GM13977 (cell line): Measurements from ENCODE around the gene SYTL3.

ENCODE experiments used
- DNase-seq: peaks from one replicate; pipeline ENCODE4 v3.0.0; 2012; ENCODE audit warnings: low spot score
- CTCF ChIP-seq: IDR thresholded peaks from 2 replicates; pipeline ENCODE4 v1.5.1; 2012; ENCODE audit warnings: mild to moderate bottlenecking, control low read depth; ENCODE audit not compliant: insufficient read depth; ENCODE audit errors: extremely low read depth, missing control alignments
- in situ Hi-C: fragments of 300-500 bp; cut with MboI; formaldehyde crosslinking; loops from one replicate; pipeline ENCODE4 v1.12.0; 2022; ENCODE audit warnings: low sequenced_read_pairs, low pct_unique_long_range_greater_than_20kb, mixed read lengths, inconsistent platforms; ENCODE audit not compliant: unreplicated experiment

SYTL3 gene

GRCh38 chr6:158780246-158780884 lies 130.5 kb downstream of the SYTL3 start:
- in situ Hi-C loops = no loop called here
- TF ChIP-seq CTCF = no peak
- DNase-seq = no peak

DNA sequence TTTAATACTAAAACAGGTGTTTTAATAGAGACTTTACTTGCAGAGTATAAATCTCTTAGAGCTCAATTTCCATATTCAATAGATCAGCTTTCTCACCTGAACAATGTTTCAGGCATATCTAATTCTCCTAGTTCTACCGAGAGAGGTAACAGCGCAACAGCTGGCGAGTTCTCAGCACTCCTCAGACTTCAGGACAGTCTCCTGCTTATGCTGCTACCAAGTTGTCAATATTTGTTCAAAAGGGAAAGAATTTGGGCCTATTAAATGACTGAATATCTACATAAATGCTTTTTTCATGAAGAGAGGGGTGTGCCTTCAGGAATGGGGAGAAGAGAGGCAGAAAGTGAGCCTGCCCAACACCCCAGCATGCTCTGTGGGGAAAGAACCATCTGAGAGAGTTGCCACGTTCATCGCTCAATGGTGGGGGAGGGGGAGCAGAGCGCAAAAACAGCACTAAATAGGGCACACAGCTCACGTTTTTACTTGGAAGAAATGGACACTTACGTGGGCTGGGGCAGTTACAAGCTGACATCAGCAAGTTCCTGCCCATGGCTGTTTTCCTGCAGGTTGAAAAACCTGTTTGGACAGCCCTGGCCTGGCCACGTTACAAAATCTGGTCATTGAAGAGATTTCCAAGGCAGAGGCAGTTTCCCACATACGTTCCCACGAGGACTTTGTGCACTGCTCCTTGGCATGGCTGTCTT lies 131.3 kb downstream of the SYTL3 start:
- in situ Hi-C loops = no loop called here
- TF ChIP-seq CTCF = no peak
- no peak for DNase-seq

- DNase-seq = no peak
- no peak for TF ChIP-seq CTCF
- in situ Hi-C loops = no loop called here
Observed at GRCh38 chr6:158781692-158782373, 132.0 kb downstream of the SYTL3 start.

GRCh38 chr6:158782432-158783166 lies 132.7 kb downstream of the SYTL3 start:
- no peak for TF ChIP-seq CTCF
- in situ Hi-C loops = no loop called here
- no peak for DNase-seq

DNA sequence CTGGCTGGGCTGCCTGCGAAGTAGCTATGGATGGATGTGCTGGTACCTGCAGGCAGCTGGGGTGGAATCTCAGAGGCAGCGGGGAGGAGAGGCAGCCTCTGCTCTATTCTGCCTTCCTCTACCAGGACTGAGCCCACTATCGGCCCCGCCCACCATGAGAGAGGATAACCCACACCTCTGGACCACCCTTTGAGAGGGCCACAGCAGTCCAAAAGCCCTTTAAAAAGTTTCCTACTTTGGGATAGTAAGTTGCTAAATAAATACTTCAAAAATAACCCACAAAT lies 133.3 kb downstream of the SYTL3 start:
- in situ Hi-C loops = no loop called here
- no peak for TF ChIP-seq CTCF
- DNase-seq = no peak

GRCh38 chr6:158783851-158784250 lies 134.0 kb downstream of the SYTL3 start:
- TF ChIP-seq CTCF = no peak
- no peak for DNase-seq
- in situ Hi-C loops = no loop called here
